Forelimb muscle (tissue), 1 donor: Measurements from ENCODE around the gene EIF5. TPM values are rescaled to one million over a fixed set of nuclear protein-coding genes. Genes with fewer than 3 reads are reported as not detected.
A peak's percentile ranks its signal among the peaks of the same experiment; 100 is the strongest.

Experiments
- DNase-seq: peaks from one replicate; pipeline ENCODE4 v3.0.0-alpha.2; 2013; ENCODE audit warnings: low read depth
- polyA plus RNA-seq: library from polyadenylated mRNA; unstranded; fragments of 120-200 nt; gene quantifications from one replicate; pipeline ENCODE4 v1.2.1, GENCODE V29; 2013; ENCODE audit not compliant: insufficient read length

Gene EIF5
- polyA plus RNA-seq, 1 donor, result 205 TPM

DNA sequence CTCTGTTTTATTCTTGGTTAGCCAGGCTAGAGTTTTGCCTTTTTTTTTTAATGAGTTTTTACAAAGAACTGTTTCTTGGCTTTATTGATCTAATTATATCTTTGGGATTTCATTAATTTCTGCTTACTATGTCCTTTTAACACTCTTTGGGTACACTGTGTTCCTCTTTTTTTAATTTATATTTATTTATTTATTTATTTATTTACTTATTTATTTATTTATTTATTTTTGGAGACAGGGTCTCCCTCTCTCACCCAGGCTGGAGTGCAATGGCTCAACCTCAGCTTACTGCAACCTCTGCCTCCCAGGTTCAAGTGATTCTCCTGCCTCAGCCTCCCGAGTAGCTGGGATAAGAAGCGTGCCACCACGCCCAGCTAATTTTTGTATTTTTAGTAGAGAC is 36.0 kb downstream of the EIF5 start:
- no peak for DNase-seq

DNA sequence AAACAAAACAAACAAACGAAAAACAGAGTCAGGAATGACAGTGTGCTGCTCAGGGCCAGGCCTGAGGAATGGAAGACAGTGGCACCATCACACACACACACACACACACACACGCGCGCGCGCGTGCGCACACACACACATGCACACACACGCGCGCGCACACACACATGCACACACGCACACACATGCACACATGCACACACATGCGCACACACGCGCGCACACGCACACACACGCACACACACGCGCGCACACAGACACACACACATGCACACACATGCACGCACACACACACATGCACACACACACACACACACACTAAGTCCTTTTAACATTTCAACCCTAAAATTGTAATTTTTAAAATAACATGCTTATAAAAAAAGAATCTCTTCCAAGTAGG is 38.0 kb downstream of the EIF5 start:
- DNase-seq, result no peak

DNA sequence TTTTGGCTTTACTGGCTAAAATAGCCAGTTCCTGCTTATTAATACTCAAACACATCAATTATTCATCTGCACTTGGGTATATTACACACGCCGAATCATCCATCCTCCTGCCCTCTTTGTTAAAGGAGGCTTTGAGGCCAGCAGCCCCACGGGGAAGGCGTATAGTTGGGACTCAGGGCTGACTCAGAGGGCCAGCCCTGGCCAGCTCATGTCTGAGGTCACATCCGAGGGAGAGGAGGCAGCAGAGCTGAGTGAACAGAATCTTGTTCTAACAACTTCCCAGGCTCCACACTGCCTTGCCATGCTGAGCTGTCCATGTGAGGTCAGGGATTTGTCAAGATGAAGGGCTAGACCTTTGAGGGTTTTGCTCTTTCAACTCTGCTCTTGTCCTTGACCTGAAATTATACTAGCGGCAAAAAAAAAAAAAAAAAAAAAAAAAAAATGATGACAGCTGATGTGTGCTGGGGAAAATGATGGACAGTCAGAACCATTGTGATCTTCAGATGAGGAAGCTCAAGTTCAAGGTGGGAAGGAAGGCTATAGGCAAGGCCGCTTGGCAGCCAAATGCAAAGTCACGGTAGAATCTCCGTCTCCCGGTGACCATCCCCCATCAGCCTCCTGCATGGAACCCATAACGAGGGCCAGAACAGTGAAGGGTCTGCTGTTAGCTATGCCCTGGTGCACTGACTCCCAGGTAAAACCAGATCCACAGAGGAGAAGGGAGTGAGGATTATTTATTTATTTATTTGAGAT is 38.7 kb downstream of the EIF5 start:
- DNase-seq, result no peak

DNA sequence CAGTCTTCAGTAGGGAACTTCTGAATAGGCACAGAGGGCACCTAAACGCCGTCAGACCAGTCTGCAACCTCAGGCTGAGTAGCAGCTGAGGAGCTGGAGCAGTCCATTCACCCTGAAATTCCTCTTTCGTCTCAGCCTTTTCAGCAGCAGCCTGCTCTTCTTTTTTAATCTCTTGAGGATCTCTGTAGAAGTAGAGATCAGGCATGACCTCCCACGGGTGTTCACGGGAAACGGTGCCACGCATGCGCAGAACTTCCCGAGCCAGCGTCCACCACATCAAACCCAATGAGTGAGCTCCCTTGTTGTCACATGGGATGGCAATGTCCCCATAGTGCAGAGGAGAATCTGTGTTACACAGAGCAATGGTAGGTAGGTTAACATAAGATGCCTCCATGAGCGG is 40.1 kb downstream of the EIF5 start:
- DNase-seq, result no peak

DNA sequence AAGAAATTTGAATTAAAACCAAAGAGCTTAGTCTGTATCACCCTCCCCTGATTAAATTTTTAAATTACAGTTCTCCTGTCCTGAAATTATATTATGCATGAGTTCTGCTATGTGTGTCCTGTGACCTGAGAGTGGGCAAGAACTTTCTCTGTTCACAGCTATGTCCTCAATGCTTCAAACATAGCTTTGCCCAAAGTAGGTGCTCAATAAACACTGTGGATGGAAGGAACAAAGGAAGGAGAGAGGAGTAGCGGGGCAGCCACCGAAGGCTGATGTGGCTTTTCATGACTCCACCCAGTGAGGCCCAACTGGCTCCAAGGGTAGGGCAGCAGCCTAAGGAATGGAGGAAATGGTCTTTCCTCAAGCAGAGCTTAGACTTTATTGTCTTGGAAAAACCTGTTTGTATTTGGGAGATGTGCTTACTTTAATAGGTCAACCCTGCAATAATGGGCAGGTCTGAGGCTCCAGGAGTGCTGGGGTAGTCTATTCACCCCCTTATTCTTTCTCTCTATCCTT is 43.5 kb downstream of the EIF5 start:
- DNase-seq, result no peak

DNA sequence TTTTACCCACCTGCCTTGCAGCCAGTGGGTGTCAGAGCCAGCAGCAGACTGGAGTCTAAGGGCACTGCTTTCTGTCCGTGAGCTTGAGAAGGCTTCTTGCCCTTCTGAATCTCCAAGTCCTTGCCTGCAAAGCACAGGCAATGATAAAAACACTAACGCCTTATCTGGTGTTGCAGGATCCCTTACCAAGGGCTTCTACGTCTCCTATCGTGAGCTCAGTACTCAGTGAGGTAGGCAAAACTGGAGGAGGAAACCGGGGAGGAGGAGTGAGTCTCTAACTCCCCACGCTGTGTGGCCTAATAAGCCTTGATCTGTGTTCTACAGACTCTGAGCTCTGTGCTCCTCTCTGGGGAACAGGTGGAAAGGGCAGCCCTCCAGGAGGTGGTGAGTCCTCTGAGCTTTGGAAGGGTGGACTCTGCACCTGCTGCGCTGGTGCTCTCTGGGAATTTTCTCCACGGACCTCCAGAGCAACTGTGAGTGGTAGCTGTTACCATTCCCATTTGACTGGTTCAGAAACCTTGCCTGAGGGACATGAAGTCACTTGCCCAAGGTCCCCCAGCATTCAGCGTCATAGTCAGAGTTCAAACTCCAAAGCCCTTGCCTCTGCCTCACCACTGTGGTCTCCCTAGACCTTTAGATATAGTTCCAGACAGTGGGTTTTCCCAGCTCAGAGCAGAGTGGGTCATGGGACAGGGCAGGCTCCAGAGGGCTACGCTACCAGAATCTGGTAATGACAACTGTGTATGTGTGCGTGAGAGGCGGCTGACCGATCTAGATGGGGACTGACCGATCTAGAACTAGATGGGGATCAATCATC is 44.2 kb downstream of the EIF5 start:
- no peak for DNase-seq

DNA sequence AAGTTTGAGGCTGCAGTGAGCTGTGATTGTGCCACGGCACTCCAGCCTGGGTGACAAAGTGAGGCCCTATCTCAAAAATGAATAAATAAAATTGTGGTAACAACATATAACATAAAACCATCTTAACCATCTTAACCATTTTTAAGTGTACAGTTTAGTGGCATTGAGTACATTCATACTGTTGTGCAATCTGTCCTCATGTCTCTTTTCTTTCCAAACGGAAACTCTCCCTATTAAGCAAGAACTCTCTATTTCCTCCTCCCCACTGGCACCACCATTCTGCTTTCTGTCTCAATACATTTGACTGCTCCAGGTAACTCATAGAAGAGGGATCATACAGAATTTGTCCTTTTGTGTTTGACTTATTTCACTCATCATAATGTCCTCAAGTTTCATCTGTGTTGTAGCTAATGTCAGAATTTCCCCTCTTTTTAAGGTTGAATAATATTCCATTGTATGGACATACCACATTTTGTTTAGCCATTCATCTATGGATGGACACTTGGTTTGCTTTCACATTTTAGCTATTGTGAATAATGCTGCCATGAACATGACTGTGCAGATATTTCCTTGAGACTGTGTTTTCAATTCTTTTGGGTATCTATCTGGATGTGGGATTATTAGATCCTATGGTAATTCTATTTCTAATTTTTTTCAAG is 46.8 kb downstream of the EIF5 start:
- DNase-seq, result no peak

DNA sequence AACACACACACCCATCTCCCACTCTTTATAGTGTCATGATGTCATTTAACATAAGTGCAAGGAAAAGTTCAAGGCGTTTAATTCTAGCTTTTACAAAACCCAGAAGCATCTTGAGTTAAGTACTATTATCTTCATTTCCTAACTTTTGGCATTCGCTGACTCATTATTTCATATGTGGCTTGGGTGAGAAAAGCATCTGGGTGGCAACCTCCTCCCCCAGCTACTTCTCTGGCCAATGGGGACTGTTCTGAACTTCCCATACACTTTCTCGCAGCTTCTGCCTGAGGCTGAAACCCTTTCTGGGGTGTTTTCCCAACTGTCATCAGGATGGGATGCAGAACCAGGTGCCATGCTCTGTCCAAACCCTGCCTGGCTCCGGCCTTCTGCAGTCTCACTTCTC is 48.3 kb downstream of the EIF5 start:
- DNase-seq, result no peak

DNA sequence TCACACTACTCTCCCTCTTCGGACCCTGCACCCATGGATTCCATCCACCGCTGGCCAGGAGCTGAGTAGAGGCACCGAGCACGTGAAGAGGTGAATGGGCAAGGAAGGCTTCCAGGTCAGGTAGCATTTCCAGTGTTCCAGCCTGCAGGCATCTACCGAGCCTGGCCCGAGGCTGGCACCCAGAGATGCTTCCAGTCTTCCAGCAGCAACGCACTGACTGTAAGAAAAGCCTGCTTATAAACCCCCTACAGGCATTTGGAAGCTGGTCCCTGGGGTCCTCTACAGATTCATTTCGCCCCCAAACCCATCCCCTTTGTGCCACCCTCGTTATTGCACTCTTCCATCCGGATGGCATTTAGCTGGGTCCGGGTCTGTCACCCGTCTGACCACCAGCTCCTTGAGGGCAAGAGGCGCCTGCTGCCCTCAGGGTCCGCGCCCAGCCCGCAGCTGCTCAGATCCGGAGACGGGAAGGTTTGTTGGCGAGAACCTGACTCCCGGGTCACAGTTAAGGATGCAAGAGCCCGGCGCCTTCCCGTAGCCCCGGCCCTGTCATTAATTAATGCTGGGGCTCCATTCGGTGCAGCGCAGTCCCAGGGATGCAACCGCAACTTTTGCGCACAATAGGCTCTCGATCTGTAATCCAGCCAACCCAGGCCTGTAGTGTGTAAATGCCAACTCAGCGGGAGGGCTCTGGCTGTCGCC is 50.6 kb downstream of the EIF5 start:
- DNase-seq, result no peak

DNA sequence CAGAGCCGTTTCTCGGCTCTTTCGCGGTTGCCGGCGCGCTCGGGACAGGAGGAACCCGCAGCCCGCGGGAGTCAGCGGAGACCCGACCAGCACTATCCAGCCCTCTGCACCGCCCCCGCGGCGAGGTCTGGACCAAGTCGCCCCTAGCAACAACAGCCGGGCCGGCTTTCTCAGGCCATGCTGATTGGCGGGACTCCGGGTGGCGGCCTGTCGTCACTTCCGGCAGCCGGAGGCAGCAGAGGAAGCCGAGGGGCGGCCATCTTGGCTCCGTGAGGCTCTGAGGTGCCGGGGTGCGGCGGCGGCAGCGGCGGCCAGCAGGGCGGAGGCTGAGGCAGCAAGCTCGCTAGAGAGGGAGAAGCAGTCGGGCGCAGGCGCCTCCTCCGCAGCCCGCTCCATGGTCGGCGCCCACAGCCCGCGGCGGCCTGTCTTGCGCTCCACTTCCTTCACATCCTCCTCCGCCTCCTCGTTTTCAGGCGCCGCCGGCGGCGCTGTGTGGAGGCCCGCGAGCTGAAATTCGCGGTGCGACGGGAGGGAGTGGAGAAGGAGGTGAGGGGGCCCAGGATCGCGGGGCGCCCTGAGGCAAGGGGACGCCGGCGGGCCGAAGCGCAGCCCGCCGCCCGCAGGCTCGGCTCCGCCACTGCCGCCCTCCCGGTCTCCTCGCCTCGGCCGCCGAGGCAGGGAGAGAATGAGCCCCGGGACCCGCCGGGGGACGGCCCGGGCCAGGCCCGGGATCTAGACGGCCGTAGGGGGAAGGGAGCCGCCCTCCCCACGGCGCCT is 51.3 kb downstream of the EIF5 start, which contains the start of gene MARK3:
MARK3 (plus strand) TSS at position 264 of the 777 bp plus-strand sequence. CDS start 615 bp downstream, outside the sequence.
- peak; percentile 87 for DNase-seq

DNA sequence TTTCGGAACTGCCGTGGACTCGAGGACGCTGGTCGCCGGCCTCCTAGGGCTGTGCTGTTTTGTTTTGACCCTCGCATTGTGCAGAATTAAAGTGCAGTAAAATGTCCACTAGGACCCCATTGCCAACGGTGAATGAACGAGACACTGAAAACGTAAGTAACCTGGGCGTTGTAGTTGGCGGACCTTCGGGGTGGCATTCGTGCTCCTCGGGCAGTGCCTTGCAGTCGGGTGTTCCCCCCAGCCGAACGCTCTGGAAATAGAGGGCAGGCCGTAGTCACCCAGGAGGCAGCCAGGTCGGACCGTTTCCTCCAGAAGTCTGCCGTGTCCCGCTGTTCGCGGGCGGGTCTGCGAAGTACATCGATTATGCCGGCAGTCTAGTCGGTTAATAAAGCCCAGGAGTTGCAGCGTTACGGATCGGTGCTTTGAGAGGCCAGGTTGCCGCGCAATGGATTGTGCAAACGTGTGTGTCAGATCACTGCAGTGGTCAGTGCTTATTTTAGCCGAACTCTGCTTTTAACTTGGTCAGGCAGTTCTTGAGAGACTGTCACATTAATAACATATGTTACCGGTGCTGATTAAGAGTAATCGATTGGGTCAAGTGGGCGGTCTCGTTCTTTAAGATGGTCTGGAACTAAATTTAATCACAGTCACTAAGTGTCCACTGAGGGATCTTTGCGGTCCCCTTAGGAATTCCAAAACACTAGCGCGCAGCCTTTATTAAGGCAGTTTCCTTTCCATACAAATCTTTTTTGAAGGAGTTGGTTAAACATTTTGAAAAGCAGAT is 52.1 kb downstream of the EIF5 start:
- DNase-seq, result no peak

DNA sequence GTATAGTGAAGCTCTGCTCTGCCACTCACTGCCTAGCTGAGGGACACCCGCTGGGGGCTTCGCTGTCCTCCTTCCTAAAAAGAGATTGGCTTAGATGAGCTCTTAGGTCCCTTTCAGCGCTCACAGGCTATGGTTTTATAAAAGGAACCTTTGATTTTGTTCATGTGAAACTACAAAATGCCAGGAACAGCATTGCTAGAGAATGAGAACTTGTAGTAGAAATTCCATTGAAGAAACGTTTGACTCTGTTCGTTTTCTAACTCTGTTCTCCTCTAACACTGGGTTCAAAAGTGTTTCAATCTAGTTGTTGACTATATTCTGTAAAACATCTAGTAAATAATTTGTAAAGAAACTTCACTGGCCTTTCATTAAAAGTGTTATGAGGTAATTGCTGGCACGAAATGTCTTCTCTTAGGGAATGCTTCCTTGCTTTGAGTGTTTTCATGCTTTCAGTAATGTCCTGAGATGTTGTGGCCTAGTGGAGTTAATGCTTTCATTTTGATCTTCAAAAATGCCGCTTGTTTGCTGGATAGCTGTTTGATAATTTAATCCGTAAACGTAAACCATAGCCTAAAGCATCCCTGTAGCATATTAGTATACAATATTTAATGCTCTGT is 52.8 kb downstream of the EIF5 start:
- DNase-seq, result no peak

DNA sequence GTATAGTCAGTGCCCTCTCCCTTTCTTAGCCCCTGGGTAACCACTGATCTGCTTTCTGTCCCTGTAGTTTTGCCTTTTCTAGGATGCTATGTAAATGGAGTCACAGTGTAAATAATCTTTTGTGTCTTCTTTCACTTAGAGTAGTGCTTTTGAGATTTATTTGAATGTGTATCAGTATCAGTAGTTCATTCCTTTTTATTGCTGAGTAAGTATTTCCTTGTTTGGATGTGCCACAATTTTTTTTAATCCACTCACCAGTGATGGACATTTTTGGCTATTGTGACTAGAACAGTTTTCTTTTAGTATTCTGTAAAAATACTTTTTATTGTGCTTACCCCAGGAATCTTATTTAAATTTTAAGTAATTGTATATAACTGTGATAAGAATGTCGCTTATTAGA is 54.6 kb downstream of the EIF5 start:
- DNase-seq, result no peak

DNA sequence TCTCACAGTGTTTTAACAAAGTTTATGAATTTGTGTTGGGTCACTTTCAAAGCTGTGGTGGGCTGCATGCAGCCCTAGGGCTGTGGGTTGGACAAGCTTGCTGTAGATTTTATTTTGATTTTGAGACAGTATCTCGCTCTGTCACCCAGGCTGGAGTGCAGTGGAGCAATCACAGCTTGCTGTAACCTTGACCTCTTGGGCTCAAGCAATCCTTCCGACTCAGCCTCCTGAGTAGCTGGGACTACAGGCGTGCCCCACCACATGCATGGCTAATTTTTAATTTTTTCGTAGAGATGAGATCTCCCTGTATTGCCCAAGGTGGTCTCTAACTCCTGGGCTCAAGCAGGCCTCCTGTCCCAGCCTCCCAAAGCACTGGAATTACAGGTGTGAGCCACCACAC is 56.6 kb downstream of the EIF5 start:
- DNase-seq, result no peak

DNA sequence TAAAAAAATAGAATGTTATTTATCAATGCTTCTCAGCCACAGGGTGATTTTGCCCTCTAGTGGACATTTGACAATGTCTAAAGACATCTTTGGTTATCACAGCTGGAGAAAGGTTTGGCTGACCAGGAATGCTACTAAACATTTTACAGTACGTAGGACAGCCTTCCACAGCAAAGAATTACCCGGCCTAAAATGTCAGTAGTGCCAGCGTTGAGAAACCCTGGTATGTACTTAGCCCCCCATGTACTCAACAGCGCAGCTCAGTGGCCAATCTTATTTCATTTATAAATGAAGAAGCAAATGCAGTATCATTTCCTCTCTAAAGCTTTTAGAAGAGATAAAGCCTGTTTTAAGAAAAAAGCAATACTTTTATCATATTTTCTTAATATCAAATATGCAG is 57.0 kb downstream of the EIF5 start:
- DNase-seq, result no peak

DNA sequence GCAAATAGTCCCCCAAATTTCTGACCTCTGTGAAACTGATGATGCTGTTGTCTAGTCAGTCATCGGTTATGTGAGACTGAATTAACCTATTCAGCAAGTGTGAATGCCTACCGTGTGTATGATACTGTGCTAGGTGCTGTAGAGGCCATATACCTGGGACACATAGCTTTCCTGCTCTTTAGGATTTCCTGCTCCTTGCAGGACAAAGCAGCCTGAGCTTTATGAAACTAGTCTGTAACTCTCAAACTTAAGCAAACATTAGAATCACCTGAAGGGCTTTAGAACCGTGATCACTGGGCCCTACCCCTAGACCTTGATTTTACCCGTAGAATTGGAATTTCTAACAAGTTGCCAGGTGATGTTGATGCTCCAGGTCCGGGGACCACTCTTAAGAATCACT is 58.1 kb downstream of the EIF5 start:
- no peak for DNase-seq

DNA sequence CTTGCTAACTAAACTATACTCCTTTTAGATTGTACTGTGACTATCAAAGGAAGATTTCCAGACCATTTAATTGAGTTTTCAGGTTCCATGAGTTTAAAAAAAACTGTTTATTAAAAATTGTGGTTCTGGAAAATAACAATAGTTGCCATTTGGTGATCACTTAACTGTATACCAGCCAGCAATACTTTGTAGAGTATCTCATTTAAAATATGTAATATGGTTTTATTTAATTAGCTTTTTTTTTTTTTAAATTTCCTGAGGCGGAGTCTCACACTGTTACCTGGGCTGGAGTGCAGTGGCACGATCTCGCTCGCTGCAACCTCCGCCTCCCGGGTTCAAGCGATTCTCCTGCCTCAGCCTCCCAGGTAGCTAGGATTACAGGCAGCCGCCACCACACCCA is 58.5 kb downstream of the EIF5 start:
- DNase-seq, result no peak

DNA sequence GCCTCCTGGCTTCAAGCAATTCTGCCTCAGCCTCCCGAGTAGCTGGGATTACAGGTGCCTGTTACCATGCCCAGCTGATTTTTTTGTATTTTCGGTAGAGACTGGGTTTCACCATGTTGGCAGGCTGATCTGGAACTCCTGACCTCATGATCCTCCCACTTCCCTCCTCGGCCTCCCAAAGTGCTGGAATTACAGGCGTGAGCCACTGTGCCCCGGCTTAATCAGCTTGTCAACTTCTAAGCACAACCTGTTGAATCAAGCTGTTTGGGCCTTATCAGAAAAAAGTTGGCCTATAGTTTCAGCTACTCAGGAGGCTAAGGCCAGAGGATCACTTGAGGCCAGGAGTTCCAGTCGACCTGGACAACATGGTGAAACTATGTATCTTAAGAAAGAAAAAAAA is 59.0 kb downstream of the EIF5 start:
- DNase-seq, result no peak
